CD4-positive, alpha-beta T cell treated with Interleukin-4 for 4 hours (primary cell): ENCODE measurements around the gene RHOJ.

Experiments
- DNase-seq: peaks from one replicate; pipeline ENCODE4 v3.0.0-alpha.2; 2020

RHOJ gene

DNA sequence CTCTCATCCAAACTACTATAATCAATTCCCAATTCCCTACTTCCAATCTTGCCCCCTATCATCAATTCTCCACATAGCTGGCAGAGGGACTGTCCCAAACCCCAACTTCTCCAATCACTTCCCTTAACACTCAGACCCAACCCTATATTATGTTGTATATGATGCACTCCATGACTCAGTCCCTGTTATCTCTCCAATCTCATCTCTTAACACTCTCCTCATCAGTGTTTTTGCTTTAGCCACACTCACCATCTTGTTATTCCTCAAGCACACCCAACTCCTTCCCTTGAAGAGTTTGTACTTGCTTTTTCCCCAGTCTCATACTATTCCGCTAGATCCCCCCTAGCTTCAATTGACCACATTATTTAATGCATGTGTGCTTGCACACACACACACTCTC is 4.9 kb downstream of the RHOJ start:
- DNase-seq = no peak

DNA sequence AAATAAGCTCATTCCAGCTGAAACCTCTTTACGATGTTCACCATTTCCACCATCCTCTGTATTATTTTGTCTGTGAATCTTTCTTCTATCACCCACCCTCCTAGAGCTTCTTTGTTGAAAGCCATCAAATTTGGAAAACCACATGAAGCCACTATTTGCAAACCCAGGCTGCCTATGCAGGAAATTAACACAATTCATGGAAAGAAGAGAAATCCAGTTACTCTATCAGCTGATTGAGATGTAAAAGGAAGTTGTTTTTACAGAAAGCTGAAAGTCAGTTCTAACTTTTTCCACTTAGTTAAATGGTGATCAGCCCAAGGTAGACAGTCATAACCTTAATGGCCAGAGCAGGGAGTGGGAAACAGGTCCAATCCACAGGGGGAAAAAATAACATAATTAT is 6.6 kb downstream of the RHOJ start:
- no peak for DNase-seq

DNA sequence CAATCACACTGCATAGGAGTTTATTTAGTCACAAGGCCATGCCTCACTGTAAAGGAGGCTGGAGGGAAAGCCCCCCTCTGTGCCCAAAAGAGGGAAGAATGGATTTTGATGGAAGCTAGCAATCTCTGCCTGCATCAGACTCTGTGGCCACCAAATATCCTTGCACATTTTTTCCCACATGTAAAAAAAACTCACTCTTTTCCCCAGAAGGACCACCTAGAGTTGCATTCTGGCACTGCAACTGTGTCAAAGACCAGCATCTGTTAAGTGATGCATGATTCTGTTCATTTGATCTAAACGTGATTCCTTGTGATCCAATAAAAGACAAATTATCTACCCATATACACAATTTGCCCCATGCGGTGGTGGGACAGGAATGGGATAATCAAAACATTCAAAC is 8.0 kb downstream of the RHOJ start:
- DNase-seq = no peak

DNA sequence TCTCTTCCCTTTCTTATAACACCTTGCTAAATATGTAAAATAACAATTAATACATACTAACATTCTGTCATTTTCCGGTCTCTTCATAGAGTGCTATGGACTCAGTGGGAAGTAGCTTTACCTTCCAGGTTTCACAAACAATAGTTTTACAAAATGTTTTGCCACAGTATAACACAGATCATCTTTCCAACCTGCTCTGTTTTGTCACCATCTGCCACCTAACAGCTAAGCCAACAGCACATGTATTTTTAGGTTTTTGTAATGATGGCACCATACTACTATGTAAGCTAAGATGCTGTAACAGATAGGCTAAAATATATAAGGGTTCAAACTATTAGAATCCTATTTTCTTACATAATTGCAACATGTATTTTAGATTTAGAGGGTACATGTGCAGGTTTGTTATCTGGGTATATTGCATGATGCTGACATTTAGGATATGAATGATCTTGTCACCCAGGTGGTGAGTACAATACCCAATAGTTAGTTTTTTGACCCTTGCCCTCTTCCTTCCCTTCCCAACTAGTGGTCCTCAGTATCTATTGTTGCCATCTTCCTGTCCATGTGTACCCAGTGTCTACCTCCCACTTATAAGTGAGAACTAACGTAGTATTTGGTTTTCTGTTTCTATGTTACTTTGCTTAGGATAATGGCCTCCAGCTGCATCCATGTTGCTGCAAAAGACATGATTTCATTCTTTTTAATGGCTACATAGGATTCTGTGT is 8.7 kb downstream of the RHOJ start:
- no peak for DNase-seq

DNA sequence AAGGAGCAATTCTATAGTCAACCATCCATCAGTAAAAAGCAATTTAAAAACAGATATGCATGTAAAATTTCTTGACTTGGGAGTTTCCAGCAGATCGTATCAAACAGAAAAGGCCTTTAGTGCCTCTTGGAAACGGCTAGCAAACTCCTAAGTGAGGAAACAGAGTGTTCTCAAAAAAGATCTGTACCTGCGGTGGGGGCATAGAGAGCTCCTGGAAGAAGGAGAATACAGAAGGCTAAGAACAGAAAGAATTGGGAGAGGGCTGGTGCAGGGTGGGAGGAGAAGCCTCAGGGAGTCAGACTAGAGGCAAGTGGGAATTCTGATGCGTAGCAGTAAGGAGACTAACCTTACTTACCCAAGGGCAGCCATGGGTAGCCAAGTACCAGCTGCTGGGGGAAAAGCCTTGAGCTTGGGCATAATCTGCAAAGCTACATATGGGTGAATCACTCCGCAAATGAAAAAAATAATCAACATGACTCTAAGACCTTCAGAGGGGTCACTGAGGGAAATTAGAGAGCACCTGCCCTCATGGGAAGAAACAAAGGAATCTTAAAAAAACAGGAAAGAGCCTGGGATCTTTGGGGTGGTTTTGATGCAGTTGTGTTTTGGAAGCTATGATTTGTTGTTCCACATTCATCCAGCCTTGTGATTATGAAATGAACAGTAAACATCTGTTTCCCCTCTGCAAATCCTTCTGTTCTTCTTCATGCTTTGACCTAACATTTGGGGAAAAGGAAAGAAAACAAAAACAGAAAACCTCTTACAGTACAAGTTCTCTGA is 10.4 kb downstream of the RHOJ start:
- no peak for DNase-seq

DNA sequence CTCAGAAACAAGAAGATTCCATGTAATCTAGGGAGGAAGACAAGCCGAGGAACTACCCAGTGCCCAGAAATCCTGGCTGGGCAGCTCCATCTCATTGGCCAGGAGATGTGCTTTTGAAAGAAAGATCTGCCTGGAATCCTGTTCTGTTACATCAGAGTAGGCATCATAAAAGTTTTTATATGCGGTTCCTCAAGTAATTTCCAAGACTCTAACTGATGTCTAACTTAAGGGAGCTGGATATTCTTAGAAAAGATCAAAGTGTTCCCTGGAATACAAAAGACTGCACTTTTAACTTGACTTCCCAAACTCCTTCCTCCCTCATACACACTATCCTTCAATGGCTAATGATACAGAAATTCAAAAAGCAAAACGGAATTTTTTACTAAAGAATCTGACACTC is 16.3 kb downstream of the RHOJ start:
- no peak for DNase-seq

DNA sequence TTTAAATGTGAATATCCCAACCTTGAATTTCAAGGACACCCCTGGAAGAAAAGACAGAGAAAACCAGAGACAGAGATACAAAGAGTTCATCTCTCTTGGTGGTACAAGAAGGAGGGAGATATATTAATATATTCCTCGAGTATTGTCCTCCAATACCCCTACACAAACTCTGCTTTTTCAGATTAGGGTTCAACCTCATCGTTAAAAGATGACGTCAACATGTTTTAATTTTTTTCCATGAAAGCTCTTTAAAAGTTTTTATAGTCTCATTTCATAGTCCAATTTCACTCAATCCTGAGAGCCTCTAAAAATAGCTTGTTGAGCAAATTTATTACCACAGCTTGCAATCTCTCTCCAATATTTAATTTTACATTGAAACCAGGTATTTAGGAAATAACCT is 19.4 kb downstream of the RHOJ start:
- DNase-seq = no peak

DNA sequence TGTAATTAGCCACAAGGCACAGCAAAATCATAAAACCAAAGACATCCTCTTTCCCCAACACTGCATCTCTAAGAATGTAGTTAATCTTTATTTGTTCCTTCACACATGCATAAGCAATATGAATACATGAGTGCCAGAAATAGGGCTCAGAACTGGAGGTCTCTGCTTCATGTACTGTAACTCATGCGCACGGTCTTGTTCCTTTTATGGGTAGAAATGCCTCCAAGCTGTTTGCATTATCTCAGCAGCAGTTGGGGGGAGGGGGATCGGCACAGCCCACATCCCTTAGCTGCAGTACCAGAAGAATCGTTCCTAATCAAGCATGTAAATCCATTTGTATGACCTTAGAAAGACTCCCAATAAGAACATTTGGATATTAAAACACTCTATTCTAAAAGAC is 20.0 kb downstream of the RHOJ start:
- no peak for DNase-seq

DNA sequence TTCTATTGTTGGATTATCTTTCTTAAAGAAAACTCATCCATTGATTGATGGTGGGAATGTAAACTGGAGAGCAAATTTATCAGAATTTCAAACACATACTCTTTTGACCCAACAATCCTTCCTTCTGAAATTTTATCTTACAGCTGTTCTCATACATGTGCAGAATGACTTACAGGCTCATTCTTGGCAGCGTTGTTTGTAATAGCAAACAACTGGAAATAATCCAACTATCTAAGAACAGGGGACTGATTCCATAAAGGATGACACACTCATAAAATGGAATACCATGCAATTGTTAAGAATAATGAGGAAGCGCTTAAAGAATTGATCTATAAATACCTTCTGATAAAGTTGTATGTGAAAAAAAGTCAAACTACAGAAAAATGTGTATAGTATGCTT is 24.0 kb downstream of the RHOJ start:
- no peak for DNase-seq

DNA sequence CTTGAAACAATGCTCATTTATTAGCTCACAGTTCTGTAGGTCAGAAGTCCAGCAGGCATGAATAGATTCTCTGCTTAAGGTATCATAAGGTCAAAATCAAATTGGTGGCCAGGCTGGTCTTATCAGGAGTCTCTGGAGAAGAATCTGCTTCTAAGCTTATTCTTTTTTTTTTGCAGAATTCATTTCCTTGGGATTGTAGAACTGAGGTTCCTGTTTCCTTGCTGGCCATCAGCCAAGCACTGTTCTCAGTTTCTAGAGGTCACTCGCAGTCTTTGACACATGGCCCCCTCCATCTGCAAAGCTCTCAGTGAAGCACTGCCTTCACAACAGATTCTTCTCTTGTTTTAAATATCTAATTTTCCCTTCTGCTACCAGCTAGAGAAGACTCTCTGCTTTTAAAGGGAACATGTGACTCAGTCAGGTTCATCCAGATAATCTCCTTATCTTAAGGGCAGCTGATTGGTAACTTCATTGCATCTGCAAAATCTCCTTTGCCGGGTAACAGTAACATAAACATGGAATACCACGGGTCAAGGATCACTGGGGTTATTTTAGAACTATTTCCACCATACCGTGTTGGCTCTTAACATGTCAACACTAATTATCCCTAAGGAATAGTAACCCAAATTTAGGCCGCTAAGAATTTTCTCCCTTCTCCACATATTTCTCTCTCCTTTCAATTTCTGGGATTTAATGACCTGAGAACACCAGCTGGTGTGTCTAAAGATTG is 25.3 kb downstream of the RHOJ start:
- DNase-seq = no peak

DNA sequence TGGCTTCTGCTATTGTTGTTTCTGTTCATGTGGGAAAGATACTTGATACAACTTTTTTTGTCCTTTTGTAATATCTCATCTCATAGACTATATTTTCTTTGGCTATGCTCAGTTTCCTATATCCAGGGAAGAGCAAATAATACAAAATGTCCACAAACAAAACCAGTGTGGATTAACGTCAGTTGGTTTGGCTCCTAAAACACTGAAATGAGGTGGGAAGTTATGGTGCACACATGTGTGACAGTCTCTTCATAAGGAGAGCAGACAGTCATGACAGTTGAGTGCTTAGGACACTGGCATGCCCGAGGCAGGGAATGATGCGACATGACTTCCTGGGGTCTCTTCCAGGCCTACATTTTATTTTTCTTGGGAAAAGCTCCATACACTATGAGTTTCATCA is 27.5 kb downstream of the RHOJ start:
- DNase-seq = no peak

DNA sequence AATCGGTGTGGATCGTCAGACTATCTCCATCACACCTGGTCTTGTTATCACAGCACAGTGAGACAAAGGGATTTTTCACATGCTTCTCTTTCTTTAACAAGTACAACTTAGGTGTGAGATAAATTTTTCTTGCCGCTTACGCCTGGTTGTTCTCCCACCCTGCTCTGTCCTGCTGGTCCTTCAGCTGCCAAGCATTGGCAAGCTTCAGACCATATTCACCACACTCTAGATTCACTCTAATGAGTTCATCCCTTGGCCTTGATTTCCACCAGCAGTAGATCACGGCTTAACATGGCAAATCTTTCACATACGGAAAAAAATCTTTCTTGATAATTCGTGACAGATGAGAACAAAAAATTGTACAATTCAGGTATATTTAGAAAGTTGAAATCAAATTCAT is 33.5 kb downstream of the RHOJ start:
- no peak for DNase-seq

DNA sequence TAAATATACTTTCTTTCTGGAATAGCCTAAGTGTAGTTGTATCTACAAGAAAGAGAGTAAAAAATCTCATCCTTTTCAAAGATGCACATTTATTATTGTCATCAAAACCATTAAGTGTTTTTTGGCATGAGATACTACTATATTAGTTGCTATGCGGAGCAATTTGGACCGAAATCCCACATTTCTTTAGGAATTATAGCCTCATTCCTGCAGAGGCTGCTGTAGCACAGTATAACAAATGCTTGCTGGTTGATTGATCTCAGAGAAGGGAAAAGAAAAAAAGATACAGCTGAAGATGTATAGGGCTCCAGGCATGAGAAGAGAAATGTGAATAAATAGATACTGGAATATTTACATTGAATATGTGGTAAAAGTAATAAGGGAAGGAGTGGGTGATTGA is 36.0 kb downstream of the RHOJ start:
- no peak for DNase-seq

DNA sequence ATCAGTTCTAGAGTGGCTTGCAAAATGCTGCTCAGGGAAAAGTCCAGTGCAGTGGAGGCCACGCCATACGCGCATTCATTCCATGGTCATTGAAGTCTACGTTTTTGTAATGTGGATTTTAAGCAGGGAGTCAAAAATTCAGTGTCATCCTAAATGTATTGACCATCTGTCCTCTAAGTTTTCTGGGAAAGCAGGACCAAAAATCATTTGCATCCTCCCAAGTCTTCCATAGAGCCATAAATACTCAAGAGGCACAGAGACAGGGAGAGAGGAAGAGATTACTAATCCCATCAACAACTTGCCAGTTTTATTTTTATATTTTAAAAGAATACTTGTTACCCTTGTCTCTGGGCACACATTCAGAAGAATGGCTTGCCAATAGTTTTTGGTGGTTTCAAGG is 36.9 kb downstream of the RHOJ start:
- no peak for DNase-seq

DNA sequence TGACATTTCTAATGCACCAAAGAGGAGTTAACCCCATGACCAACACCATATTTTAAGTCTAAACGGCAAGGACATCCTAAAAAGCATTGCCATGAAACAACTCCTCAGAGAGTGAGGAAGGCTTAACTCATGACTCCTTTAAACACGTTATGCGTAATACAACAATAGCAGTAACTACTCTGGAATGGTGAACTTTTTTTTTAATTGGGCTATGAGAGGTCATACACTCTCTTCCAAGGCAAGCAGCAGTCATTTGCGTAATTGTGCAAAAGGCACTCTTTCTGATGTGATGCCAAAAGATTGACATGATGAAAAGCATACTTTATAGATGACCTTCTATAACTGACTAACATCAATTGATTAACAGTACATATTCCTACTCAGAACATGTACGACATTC is 39.4 kb downstream of the RHOJ start:
- no peak for DNase-seq

DNA sequence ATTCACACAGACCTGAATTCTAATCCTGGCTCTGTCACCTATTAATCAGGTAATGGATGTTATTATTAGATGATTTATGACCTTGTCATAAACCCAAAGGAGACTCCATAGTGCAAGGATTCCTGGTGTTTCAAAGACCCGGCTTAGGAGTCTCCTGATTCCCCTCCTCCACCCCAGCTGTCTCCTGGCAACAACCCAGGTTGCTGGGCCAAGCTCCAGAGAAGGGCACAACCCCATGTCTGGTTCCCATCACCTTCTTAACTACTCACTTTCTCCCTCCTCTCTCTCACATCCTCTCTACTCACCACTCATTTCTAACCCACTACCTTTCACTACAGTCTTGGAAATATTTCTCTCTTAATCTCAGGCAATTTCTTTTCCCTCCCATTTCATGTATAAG is 41.6 kb downstream of the RHOJ start:
- DNase-seq = no peak

DNA sequence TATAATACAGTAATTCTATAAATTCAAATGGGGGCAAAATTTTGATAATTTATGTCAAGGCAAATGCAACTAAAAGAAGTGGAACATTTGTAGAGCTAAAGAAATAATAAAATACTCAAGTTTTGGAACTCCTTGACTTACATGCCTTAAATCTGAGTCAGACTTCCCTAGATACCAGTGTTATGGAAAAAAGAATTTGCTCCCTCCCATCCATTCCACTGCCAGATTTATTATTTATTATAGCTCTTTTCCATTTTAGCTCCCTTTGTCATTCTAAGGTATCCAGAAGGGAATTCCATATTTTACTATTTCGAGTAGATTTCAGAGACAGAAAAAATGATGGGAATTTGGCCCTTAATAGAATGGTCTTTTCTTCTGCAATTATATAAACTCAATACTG is 44.0 kb downstream of the RHOJ start:
- no peak for DNase-seq

DNA sequence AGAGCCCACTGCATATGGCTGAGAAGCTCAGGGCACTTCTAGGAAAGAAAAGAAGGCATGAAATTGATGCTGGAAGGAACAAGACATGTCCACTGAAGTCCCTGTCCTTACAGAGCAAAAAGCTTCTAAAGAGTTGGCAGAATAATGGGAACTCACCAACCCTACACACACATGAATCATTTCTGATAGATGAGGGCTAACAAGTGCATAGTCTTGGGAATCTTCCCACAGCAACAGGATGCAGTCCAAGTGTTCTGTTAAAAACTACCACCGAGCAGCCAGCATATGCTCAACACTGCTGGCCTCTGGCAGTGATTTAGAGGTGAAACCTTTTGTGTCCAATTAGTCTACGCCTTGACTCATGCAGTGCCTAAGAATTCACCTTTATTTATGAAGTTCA is 44.8 kb downstream of the RHOJ start:
- no peak for DNase-seq

DNA sequence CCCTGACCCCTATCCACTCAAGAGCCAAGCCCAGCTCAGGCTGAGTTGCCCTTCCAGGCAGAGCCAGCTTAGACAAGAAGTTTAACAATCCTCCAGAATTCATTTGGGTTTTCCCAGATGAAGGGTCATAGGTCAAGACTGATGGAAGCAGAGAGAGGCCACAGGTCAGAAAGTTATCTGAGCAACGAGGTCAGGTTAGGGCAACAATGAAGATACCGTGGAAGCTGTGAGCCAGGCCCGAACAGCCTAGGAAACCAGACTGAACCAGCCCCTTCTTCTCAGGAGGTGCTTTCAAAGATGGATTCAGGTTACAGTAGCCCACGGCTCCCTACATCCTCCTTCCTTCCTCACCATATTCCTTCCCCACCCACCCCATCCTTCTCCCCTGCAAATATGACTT is 53.1 kb downstream of the RHOJ start:
- no peak for DNase-seq

DNA sequence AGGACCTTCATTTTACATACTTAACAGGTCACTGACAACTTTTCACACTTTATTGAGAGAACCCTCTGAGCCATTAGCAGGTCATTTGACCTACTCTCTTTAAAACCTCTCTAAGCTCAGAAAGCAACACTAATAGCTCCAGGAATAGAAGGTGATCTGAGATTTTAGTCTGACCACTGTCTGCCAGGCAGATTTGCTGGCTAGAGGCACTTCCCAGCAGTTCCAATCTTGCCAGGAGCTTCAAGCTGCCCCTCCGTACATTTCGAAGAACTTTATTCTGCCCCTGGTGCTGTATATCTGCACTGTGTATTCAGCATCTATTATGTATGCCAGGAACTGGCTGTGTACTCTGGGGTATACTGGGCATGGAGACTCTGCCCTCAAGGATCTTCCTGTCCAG is 58.2 kb downstream of the RHOJ start:
- no peak for DNase-seq

DNA sequence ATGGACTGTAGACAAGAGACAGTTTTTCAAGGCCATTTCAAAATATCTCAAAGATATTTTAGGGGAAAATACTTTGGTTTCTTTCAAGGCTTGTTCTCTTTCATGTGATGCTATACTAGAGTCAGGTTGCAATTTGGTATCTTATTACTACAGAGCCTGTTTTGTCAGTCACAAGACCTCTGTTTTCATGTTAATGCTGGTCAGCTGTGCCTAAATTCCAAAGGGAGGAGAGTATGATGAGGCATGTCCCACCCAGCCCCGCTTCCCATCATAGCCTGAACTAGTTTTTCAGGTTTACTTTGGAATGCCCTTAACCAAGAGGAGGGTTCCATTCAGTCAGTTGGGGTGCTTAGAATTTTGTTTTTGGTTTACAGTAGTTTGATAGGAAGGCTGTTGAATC is 61.9 kb downstream of the RHOJ start:
- no peak for DNase-seq

DNA sequence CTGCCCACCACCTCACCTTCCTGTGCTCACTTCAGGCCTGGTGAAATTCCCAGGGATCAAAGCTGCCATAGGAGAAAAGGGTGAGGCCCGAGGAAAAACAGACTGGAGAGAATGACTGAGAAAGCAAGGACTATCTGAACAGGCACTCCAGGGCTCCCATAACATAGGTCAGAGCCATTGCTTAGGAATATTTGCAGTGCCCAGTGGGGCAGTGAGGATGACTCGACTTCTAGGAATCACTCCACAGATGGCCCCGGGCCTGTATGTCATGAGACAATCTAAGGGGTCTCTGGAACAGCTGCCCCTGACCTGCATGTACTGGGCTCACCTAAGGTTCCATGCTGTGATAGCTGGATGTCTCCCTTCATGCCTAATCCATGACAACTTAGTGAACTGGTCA is 62.9 kb downstream of the RHOJ start:
- DNase-seq = no peak

DNA sequence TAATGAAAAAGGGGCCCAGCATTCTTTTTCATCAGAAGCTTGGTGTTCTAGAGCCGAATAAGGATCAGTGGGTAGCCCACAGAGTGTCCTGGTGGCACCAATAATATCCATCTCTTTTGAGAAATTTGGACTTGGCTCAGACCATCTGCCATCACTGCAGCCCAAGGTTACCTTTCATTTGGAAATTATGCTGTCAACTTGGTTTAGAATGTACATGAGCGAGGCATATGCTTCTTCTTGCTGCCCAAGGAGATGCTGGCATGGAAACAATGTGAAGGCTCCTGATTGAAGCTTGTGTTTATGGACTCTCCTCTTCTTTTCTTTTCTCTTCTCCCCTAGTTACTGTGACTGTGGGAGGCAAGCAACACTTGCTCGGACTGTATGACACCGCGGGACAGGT is 64.5 kb downstream of the RHOJ start:
- no peak for DNase-seq

DNA sequence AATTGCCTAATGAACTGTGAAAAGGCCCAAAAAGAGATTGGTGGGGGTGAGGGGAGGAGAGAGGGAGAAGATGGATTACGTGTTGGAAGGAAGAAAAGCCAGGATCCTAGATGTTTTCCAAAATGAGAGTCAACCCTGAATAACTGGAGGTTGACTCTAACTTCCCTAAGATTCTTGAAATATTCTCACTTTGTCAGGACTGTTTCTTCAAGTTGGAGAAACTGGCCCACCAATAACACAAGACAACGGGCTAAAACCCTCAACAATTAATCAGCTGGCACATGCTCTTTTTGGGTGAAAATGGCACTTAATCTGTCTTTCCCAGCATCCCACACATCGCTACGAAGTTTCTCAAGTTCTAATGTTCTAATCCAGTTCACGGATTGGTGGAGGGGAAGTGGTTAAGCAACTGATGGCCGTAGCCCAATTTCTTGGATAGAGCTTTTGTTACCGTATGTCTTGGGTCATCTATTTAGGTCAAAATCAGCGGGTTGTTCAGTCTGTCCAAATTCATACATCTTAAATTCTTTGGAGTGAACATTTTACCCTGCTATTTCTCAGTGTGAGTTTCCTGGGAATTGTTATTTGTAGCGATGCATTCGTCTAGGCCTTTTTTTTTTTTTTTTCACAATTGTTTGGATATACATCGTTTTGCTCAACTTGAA is 65.5 kb downstream of the RHOJ start:
- no peak for DNase-seq
